Suprapubic skin (tissue), 4 donors: ENCODE results near the gene KTN1. TPM values are rescaled to one million over a fixed set of nuclear protein-coding genes. Genes with fewer than 3 reads are reported as not detected.

ENCODE experiments used
- DNase-seq, 2 donors: peaks; one replicate each; pipeline ENCODE4 v3.0.0-alpha.2; 2019; ENCODE audit warnings: low spot score in 2 of 2
- H3K27ac ChIP-seq: fragments of 200-600 bp; sonication (generic); one replicate; pipeline ENCODE4 v1.5.1; 2019
- H3K27me3 ChIP-seq: fragments of 200-600 bp; sonication (generic); one replicate; pipeline ENCODE4 v1.5.1; 2019
- H3K36me3 ChIP-seq: fragments of 200-600 bp; sonication (generic); one replicate; pipeline ENCODE4 v1.5.1; 2019
- H3K4me1 ChIP-seq: fragments of 200-600 bp; sonication (generic); one replicate; pipeline ENCODE4 v1.5.1; 2019
- H3K4me3 ChIP-seq: fragments of 200-600 bp; sonication (generic); one replicate; pipeline ENCODE4 v1.5.1; 2019; ENCODE audit warnings: mild to moderate bottlenecking
- H3K9me3 ChIP-seq: fragments of 200-600 bp; sonication (generic); one replicate; pipeline ENCODE4 v1.5.1; 2019
- CTCF ChIP-seq, 2 donors: fragments of 200-600 bp in 1 of 2; fragments of 450-650 bp in 1 of 2; sonication (generic) in 1 of 2; IDR thresholded peaks; one replicate each; pipeline ENCODE4 v1.5.1; 2016 to 2019; ENCODE audit warnings: antibody characterized with exemption in 2 of 2, mild to moderate bottlenecking in 1 of 2, moderate library complexity in 1 of 2
- EP300 ChIP-seq: sonication (generic); formaldehyde crosslinking; IDR thresholded peaks from one replicate; pipeline ENCODE4 v1.6.1; 2017; ENCODE audit warnings: antibody characterized with exemption
- POLR2A ChIP-seq, 2 donors: fragments of 450-650 bp; IDR thresholded peaks; one replicate each; pipeline ENCODE4 v1.6.1; 2017; ENCODE audit warnings: antibody characterized with exemption in 2 of 2, mild to moderate bottlenecking in 2 of 2, moderate library complexity in 2 of 2
- POLR2AphosphoS5 ChIP-seq, 3 donors: sonication (generic); formaldehyde crosslinking; IDR thresholded peaks; one replicate each; pipeline ENCODE4 v1.6.1; 2017; ENCODE audit warnings: antibody characterized with exemption in 3 of 3
- WGBS: methylation state at CpG from one replicate; pipeline ENCODE4 v1.1.5; 2018; 5-methylcytosine and 5-hydroxymethylcytosine counted together
- total RNA-seq, 4 donors: library from RNA; depleted of rRNA; stranded (reverse); fragments of >200 nt; gene quantifications; one replicate each; pipeline ENCODE4 v1.1.0, GENCODE V29; 2016

KTN1 gene
- total RNA-seq, 4 donors from 2014 or later = 89.7 to 147 (median 114) TPM

- DNase-seq = no peak
Observed at GRCh38 chr14:55589171-55589570, 9.2 kb downstream of the KTN1 start.

GRCh38 chr14:55592436-55592835 lies 12.4 kb downstream of the KTN1 start:
- no peak overlapping the region for H3K27ac ChIP-seq
- no peaks in the 10 kb centered on the region for H3K27me3 ChIP-seq
- H3K4me3 ChIP-seq = no peak overlapping the region
- no peaks in the 10 kb centered on the region for H3K36me3 ChIP-seq
- DNase-seq = no peak
- H3K9me3 ChIP-seq = no peaks in the 10 kb centered on the region
- TF ChIP-seq CTCF (IDR thresholded peaks at IDR 0.05) (no peak), EP300 (no peak), POLR2AphosphoS5 (IDR thresholded peaks at IDR 0.05) (no peak), POLR2A (IDR thresholded peaks at IDR 0.05) (no peak)
- peaks cover 31% of the 10 kb centered on the region for H3K4me1 ChIP-seq
- 80% methylated on average over 2 of the region's 2 CpGs for WGBS

More at GRCh38 chr14:55589171-55589570, 9.2 kb downstream of the KTN1 start:
- TF ChIP-seq POLR2A (IDR thresholded peaks at IDR 0.05) = no peak
- no peak overlapping the region for H3K27ac ChIP-seq
- WGBS = 48% methylated on average over 6 of the region's 6 CpGs
- H3K4me1 ChIP-seq = peaks cover 63% of the 10 kb centered on the region
- H3K36me3 ChIP-seq = no peaks in the 10 kb centered on the region
- no peaks in the 10 kb centered on the region for H3K27me3 ChIP-seq
- H3K4me3 ChIP-seq = no peak overlapping the region
- no peaks in the 10 kb centered on the region for H3K9me3 ChIP-seq

GRCh38 chr14:55593698-55594097 lies 13.7 kb downstream of the KTN1 start:
- Histone ChIP-seq H3K27me3 (no peaks in the 10 kb centered on the region), H3K9me3 (no peaks in the 10 kb centered on the region)
- 66% methylated on average over 2 of the region's 2 CpGs for WGBS

GRCh38 chr14:55599250-55599879 lies 19.4 kb downstream of the KTN1 start:
- Histone ChIP-seq H3K4me1 (peaks cover 11% of the 10 kb centered on the region), H3K9me3 (no peaks in the 10 kb centered on the region), H3K27ac (no peak overlapping the region), H3K4me3 (no peak overlapping the region), H3K36me3 (no peaks in the 10 kb centered on the region), H3K27me3 (no peaks in the 10 kb centered on the region)
- no peak for TF ChIP-seq POLR2A (IDR thresholded peaks at IDR 0.05)
- TF ChIP-seq EP300 = no peak
- TF ChIP-seq POLR2AphosphoS5 (IDR thresholded peaks at IDR 0.05) = no peak
- no peak for TF ChIP-seq CTCF (IDR thresholded peaks at IDR 0.05)
- 84% methylated on average over 14 of the region's 14 CpGs for WGBS
- no peak for DNase-seq

More at GRCh38 chr14:55593698-55594097, 13.7 kb downstream of the KTN1 start:
- no peak overlapping the region for H3K4me3 ChIP-seq
- DNase-seq = no peak
- no peak overlapping the region for H3K27ac ChIP-seq
- no peak for TF ChIP-seq POLR2AphosphoS5 (IDR thresholded peaks at IDR 0.05)
- TF ChIP-seq POLR2A (IDR thresholded peaks at IDR 0.05) = no peak
- no peak for TF ChIP-seq CTCF (IDR thresholded peaks at IDR 0.05)
- TF ChIP-seq EP300 = no peak
- no peaks in the 10 kb centered on the region for H3K36me3 ChIP-seq
- peaks cover 20% of the 10 kb centered on the region for H3K4me1 ChIP-seq

GRCh38 chr14:55600784-55601561 lies 21.0 kb downstream of the KTN1 start:
- Histone ChIP-seq H3K36me3 (no peaks in the 10 kb centered on the region), H3K27me3 (no peaks in the 10 kb centered on the region), H3K27ac (no peak overlapping the region), H3K4me1 (peaks cover 16% of the 10 kb centered on the region), H3K9me3 (no peaks in the 10 kb centered on the region), H3K4me3 (no peak overlapping the region)
- no peak for TF ChIP-seq CTCF (IDR thresholded peaks at IDR 0.05)
- no peak for TF ChIP-seq POLR2A (IDR thresholded peaks at IDR 0.05)
- TF ChIP-seq POLR2AphosphoS5 (IDR thresholded peaks at IDR 0.05) = no peak
- no peak for TF ChIP-seq EP300
- DNase-seq = no peak
- 69% methylated on average over 5 of the region's 5 CpGs for WGBS
